Daoy (cell line): ENCODE data around the gene OR10AD1. TPM values are rescaled to one million over a fixed set of nuclear protein-coding genes. Genes with fewer than 3 reads are reported as not detected.
"Not testable (repeated sequence)": the region's sequence is repeated elsewhere in the genome, so short reads cannot be mapped to it uniquely, and the experiment has no call there.

Experiments
- DNase-seq: peaks from one replicate; pipeline ENCODE4 v3.0.0-alpha.2; 2015; ENCODE audit warnings: low read depth
- total RNA-seq: library from RNA; depleted of rRNA; stranded (reverse); fragments of >200 nt; shearing (Covaris generic); gene quantifications from 2 replicates; pipeline ENCODE4 v1.2.3, GENCODE V29; 2014; rRNA removed

Gene OR10AD1
- total RNA-seq, 1 experiment from 2014 or later, result not detected

GRCh38 chr12:48163150-48163747 is 39.8 kb downstream of the OR10AD1 start:
- DNase-seq, result no peak

GRCh38 chr12:48160807-48161206 is 42.3 kb downstream of the OR10AD1 start:
- no peak for DNase-seq

DNA sequence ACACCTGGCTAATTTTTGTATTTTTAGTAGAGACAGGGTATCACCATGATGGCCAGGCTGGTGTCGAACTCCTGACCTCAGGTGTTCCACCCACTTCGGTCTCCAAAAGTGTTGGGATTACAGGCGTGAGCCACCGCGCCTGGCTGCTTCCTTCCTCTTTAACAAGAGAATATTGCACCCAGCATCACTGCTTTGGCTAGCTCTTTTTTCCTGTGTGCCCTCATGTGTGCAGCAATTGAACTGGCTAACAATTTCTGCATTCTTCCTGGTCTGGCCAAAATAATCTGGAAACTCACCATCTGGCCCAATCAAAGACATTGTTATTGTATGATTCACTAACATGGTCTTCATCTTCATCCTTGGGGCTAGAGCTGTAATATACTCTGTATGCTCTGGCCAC is 43.0 kb downstream of the OR10AD1 start:
- DNase-seq, result no peak

DNA sequence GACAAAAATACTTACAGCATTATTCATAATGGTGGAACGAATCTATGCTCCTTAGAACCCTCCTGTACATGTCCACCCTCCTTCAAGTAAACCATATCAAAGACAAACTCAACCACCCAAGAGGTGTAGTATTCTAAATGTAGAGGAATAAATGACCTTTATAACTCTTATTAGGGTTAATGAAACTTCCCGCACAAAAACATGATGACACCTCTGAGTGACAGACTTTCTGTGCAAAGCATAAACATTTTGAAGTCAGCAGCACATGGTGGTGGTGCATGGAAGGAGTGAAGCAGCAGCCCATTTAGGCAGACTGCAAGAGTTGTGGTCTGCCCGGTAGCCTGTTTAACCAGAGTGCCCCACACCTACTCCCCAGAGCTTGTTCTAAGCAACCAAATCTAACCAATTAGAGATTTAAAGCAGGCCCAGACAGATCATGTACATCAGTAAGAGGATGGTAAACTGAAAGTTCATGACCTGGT is 45.2 kb downstream of the OR10AD1 start:
- no peak for DNase-seq

- peak; percentile 99 for DNase-seq
Measured at GRCh38 chr12:48157018-48157888, 45.8 kb downstream of the OR10AD1 start, which contains the start of gene ASB8. TSS of gene ASB8 (minus strand) at chr12:48157515. CDS start at chr12:48153496, 4,019 bp downstream.

DNA sequence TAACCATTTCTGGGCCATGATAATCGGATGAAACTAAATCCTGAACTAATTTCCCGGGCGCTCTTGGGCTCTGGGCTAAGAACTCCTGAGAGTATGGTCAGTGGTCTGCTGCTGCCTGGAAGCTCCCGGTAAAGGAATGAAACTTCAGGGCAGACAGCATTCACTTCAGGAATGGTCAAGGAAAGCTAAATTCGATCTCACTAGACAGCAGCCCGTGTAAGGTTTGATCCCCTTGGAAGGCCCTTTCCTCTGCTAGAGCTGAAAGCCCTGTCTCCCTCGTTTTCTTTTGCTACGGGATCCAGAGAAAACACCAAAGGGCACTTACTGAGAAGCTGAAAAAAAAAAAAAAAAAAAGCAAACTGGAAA is 46.5 kb downstream of the OR10AD1 start:
- DNase-seq, result no peak

GRCh38 chr12:48155786-48156185 is 47.3 kb downstream of the OR10AD1 start:
- DNase-seq, result not testable (repeated sequence)

Other genes starting within 250 kb of the OR10AD1 start
- gene TMEM106C, start 239.7 kb downstream of the OR10AD1 start, total RNA-seq, result 162 and 181 TPM in 2 replicates
- gene COL2A1, start 198.8 kb downstream of the OR10AD1 start, total RNA-seq, result 0.30 and 1.1 TPM in 2 replicates
- gene SENP1, start 97.2 kb downstream of the OR10AD1 start, total RNA-seq, result 21.5 and 30.1 TPM in 2 replicates
- 47.9 and 48.2 TPM in 2 replicates for gene PFKM, start 83.9 kb downstream of the OR10AD1 start, total RNA-seq
- 21.2 and 26.6 TPM in 2 replicates for gene ASB8, start 45.8 kb downstream of the OR10AD1 start, total RNA-seq
- 0.40 and 0.51 TPM in 2 replicates for gene CCDC184, start 19.6 kb downstream of the OR10AD1 start, total RNA-seq
- gene ZNF641, start 147.6 kb upstream of the OR10AD1 start, total RNA-seq, result 11.1 and 12.2 TPM in 2 replicates